ENCODE results near the gene JAK3. TPM values are rescaled to one million over a fixed set of nuclear protein-coding genes. Genes with fewer than 3 reads are reported as not detected.
"Not testable (repeated sequence)": the region's sequence is repeated elsewhere in the genome, so short reads cannot be mapped to it uniquely, and the experiment has no call there.

JAK3 gene
- total RNA-seq (2014; rRNA removed; shearing (Covaris generic); ENCODE audit: low replicate concordance) = not detected in 2 replicates

DNA sequence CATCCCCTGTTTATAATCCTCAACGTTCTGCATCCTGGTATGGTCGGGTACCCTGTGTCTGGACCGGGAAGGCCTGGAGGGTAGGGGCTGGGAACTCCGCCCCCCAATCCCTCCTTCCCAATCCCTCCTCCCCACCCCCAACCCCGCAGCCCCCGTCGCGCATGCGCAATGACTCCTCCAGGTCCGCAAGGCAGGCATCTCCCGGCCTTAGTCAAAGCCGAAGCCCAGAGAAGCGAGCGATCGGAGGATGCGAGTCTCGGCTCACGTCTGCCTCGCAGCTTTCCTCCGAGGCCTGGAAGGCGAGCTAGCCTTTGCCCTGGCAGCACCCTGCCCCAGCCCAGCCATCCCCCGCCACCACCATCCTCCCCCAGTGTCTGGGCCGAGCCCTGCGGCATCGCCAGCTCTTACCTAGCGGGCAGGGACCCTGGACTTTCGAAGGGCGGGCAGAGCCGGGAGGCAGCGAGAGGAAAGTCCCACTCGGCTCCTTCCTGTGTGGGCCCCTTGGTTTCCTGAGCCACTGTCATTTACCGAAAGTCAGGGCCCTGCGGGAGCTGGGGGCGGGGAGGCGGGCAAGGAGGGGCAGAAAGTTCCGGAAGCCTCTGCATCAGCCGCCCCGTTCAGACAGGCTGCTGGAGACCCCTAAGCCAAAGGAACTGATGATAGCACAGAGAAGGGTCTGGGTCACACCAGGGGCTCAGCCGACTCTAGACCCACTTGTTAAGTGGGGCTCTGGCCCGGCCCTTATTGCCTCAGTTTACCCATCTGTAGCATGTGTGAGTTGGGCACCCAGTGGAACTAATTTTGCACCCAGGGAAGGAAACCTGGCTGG is at the start of gene JAK3:
TSS of gene JAK3 (minus strand) at position 445 of the 829 bp plus-strand sequence. CDS start 3,565 bp downstream, outside the sequence.
- H3K36me3 ChIP-seq = no peaks in the 10 kb centered on the region
- no peaks in the 10 kb centered on the region for H3K27me3 ChIP-seq
- H3K9me3 ChIP-seq = no peaks in the 10 kb centered on the region
- DNase-seq = no peak
- H3K4me3 ChIP-seq = no peak within 1 kb of the TSS

DNA sequence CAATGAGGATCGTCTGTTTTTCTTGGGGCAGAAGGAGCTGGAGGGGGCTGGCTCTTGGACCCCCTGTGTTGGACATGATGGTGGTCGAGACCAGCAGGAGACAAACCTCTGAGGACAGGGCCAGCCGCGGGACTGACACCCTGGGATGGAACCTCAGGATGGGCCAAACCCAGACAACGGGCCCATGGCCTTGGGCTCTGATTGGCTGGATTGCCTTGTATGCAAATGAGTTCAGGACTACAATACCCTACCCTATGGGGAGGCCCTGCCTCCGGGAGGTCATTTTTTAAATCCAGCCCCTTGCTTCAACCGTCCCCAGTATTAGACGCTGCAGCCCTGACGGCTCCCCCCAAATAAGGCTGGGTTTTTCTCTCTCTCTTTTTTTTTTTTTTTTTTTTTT is 46.0 kb upstream of the JAK3 start:
- no peak for DNase-seq
- H3K36me3 ChIP-seq = no peaks in the 10 kb centered on the region
- peaks cover 47% of the 10 kb centered on the region for H3K27me3 ChIP-seq
- no peaks in the 10 kb centered on the region for H3K9me3 ChIP-seq
- H3K4me3 ChIP-seq = no peak overlapping the region

DNA sequence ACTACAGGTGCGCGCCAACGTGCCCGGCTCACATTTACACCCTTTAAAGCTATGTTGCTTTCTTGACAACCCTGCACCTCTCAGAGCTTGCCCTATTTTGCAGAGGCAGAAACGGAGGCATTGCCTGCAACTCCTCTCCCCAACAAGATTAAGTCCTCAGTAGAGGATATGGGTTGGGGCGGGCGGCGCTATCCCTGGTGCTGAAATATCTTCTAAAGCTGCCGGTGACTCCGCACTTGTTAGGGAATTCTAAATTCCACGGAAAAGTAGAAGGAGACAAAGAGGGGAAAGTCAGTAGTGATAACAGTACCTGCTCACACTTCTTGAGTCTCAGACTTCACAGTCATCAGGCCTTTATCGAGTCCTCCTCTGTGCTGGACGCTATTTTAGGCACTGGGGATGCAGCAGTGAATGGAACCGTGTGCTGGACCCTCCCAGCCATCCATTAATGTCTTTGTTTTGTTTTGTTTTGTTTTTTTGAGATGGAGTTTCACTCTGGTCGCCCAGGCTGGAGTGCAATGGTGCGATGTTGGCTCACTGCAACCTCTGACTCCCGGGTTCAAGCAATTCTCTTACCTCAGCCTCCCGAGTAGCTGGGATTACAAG is 41.9 kb upstream of the JAK3 start:
- peak; percentile 36 for DNase-seq
- peaks cover 24% of the 10 kb centered on the region for H3K27me3 ChIP-seq
- H3K9me3 ChIP-seq = no peaks in the 10 kb centered on the region
- no peak overlapping the region for H3K4me3 ChIP-seq
- H3K36me3 ChIP-seq = no peaks in the 10 kb centered on the region

GRCh38 chr19:17888260-17888659 is 40.5 kb upstream of the JAK3 start:
- no peak overlapping the region for H3K4me3 ChIP-seq
- DNase-seq = no peak
- peaks cover 23% of the 10 kb centered on the region for H3K27me3 ChIP-seq
- no peaks in the 10 kb centered on the region for H3K36me3 ChIP-seq
- H3K9me3 ChIP-seq = no peaks in the 10 kb centered on the region

- not testable (repeated sequence) for H3K36me3 ChIP-seq, H3K9me3 ChIP-seq, DNase-seq, H3K4me3 ChIP-seq
- peaks cover 18% of the 10 kb centered on the region for H3K27me3 ChIP-seq
These were observed 39.4 kb upstream of the JAK3 start for GRCh38 chr19:17887221-17887620.

DNA sequence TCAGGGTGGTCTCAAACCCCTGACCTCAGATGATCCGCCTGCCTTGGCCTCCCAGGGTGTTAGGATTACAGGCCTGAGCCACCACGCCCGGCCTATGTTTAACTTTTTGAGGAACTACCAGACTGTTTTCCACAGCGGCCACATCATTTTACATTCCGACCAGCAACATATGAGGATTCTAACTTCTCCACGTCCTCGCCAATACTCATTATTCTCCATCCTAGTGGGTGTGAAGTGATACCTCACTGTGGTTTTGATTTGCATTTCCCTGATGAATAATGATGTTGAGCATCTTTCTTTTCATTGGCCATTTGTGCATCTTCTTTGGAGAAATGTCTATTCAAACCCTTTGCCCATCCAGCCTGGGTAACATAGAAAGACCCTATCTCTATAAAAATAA is 38.7 kb upstream of the JAK3 start:
- Histone ChIP-seq H3K4me3 (no peak overlapping the region), H3K9me3 (no peaks in the 10 kb centered on the region), H3K36me3 (no peaks in the 10 kb centered on the region), H3K27me3 (peaks cover 18% of the 10 kb centered on the region)
- no peak for DNase-seq

DNA sequence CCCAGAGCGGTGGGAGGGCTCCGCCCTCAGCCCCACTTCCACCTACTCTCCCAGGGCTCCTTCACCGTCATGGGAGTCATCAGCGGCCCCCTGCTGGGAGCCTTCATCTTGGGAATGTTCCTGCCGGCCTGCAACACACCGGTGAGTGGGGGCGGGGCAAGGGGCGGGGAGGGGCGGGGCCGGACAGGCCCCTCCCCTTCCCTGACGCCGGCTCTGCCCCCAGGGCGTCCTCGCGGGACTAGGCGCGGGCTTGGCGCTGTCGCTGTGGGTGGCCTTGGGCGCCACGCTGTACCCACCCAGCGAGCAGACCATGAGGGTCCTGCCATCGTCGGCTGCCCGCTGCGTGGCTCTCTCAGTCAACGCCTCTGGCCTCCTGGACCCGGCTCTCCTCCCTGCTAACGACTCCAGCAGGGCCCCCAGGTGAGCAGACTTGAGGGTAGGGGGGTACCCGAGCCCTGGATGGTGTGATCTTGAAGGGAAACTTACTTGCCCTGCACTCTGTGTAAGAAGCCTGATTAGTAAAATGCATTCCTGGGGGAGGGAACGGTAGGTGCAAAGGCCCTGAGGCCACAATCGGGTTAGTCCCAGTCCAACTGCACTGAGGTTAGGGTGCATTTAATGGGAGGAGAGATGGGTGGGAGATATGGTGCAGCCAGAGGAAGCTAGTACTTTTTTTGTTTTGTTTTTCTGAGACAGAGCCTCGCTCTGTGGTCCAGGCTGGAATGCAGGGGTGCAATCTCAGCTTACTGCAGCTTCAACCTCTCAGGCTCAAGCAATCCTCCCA is 36.0 kb upstream of the JAK3 start:
- DNase-seq = no peak

GRCh38 chr19:17881701-17882100 is 33.9 kb upstream of the JAK3 start:
- no peaks in the 10 kb centered on the region for H3K36me3 ChIP-seq
- no peak for DNase-seq

More for the DNA sequence above, 36.0 kb upstream of the JAK3 start:
- no peak overlapping the region for H3K4me3 ChIP-seq
- peaks cover 24% of the 10 kb centered on the region for H3K27me3 ChIP-seq
- H3K36me3 ChIP-seq = no peaks in the 10 kb centered on the region
- no peaks in the 10 kb centered on the region for H3K9me3 ChIP-seq

GRCh38 chr19:17879466-17879865 is 31.7 kb upstream of the JAK3 start:
- Histone ChIP-seq H3K9me3 (no peaks in the 10 kb centered on the region), H3K36me3 (no peaks in the 10 kb centered on the region), H3K27me3 (peaks cover 35% of the 10 kb centered on the region), H3K4me3 (no peak overlapping the region)
- no peak for DNase-seq

More at GRCh38 chr19:17881701-17882100, 33.9 kb upstream of the JAK3 start:
- H3K27me3 ChIP-seq = peaks cover 32% of the 10 kb centered on the region
- H3K4me3 ChIP-seq = no peak overlapping the region
- no peaks in the 10 kb centered on the region for H3K9me3 ChIP-seq

- DNase-seq = no peak
- no peaks in the 10 kb centered on the region for H3K36me3 ChIP-seq
- H3K4me3 ChIP-seq = no peak overlapping the region
- H3K27me3 ChIP-seq = peaks cover 36% of the 10 kb centered on the region
- no peaks in the 10 kb centered on the region for H3K9me3 ChIP-seq
These were observed 29.9 kb upstream of the JAK3 start for GRCh38 chr19:17877696-17878095.

- peaks cover 22% of the 10 kb centered on the region for H3K27me3 ChIP-seq
- no peaks in the 10 kb centered on the region for H3K9me3 ChIP-seq
- DNase-seq = no peak
- no peak overlapping the region for H3K4me3 ChIP-seq
- no peaks in the 10 kb centered on the region for H3K36me3 ChIP-seq
These were observed 27.0 kb upstream of the JAK3 start for GRCh38 chr19:17874758-17875135.

DNA sequence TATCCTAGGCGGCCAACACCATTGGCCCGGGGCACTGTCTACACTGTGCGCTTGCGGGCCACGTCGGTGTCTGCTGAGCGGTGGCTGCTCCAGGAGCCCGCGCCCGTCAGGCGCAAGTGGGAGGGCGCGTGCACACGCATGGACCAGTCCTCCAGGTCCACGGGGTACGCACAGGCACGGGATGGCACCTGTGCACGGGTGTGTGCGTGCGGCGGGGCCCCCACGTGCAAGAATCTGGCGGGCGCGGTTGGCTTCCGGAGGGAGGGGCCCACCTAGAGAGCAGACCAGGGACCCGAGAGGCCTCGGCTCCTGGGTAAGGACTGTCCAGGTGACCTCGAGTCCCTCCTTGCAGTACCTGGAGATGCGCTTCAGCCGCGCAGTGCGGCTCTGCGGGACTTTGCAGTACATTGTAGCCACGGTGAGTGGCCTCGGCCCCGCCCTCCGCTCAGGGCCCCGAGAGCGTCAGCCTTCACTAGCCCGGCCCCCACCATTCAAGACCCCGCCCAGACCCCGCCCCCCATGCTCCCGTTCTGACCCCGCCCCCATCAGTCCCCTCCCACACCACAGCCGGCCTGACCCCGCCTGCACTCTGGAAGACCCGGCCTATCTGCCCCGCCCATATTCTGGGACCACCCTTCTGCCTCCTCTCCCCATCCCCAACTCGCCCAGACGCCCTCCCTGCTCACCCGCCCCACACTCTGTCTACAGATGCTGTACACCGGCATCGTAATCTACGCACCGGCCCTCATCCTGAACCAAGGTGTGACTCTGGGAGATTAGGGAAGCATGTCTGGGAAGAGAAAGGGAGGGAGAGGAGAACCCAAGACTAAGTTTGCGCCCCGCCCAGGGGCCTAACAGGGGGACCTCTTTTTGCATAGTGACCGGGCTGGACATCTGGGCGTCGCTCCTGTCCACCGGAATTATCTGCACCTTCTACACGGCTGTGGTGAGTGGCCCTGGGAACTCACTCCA is 26.3 kb upstream of the JAK3 start:
- H3K4me3 ChIP-seq = no peak overlapping the region
- peak; percentile 38 for DNase-seq
- peaks cover 17% of the 10 kb centered on the region for H3K27me3 ChIP-seq
- H3K9me3 ChIP-seq = no peaks in the 10 kb centered on the region
- H3K36me3 ChIP-seq = no peaks in the 10 kb centered on the region

- no peaks in the 10 kb centered on the region for H3K36me3 ChIP-seq
- no peaks in the 10 kb centered on the region for H3K9me3 ChIP-seq
- H3K4me3 ChIP-seq = no peak overlapping the region
- H3K27me3 ChIP-seq = peaks cover 9% of the 10 kb centered on the region
- DNase-seq = no peak
These were observed 24.6 kb upstream of the JAK3 start for GRCh38 chr19:17872251-17873001.

- no peaks in the 10 kb centered on the region for H3K36me3 ChIP-seq
- no peaks in the 10 kb centered on the region for H3K9me3 ChIP-seq
- H3K4me3 ChIP-seq = no peak within 1 kb of the TSS
- DNase-seq = no peak
- H3K27me3 ChIP-seq = peaks cover 8% of the 10 kb centered on the region
These were observed 24.1 kb upstream of the JAK3 start, which contains the start of gene SLC5A5 for GRCh38 chr19:17871878-17872250. Gene SLC5A5 (plus strand): TSS chr19:17871945. CDS start chr19:17872320, 375 bp downstream.

DNA sequence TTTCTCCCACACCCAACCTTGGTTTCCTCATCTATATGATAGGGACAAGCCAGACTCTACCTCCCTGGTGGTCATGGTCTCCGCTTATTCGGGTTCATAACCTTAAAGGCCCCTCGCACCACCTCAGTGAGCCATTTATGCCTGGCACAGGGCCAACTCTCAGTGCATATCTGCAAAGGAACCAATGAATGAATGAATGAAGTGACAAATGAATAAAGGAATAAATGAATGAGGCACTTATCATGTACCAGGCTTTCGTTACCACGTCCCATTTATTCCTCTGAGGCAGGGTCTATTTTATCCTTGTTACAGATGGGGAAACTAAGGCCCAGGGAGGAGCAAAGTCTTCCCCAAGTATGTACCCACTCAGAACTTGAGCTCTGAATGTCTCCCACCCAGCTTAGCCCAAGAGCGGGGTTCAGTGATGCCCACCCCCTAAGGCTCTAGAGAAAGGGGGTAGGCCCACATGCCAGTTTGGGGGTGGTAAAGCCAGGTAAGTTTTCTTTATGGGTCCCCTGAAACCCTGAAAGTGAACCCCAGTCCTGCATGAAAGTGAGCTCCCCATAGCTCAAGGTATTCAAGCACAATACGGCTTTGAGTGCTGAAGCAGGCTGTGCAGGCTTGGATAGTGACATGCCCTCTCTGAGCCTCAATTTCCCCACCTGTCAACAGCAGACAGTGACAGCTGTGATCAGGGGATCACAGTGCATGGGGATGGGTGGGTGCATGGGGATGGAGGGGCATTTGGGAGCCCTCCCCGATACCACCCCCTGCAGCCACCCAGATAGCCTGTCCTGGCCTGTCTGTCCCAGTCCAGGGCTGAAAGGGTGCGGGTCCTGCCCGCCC is 23.5 kb upstream of the JAK3 start:
- H3K9me3 ChIP-seq = no peaks in the 10 kb centered on the region
- no peak overlapping the region for H3K4me3 ChIP-seq
- peaks cover 8% of the 10 kb centered on the region; the same call in 1 of the 2 replicates for H3K27me3 ChIP-seq
- H3K36me3 ChIP-seq = no peaks in the 10 kb centered on the region
- DNase-seq = no peak

Measured in MG63 (cell line).